ENCODE results near the gene ARMC9.

ARMC9 gene

GRCh38 chr2:231263118-231263831, 64.8 kb downstream of the ARMC9 start:
- no peak overlapping the region for H3K4me3 ChIP-seq (ENCODE audit: low read depth, low read length)
- no peak for DNase-seq (ENCODE audit: low read depth)

- no peak for DNase-seq (ENCODE audit: low read depth)
- H3K4me3 ChIP-seq (ENCODE audit: low read depth, low read length), result no peak overlapping the region
These were observed 72.0 kb downstream of the ARMC9 start for GRCh38 chr2:231270221-231271114.

DNA sequence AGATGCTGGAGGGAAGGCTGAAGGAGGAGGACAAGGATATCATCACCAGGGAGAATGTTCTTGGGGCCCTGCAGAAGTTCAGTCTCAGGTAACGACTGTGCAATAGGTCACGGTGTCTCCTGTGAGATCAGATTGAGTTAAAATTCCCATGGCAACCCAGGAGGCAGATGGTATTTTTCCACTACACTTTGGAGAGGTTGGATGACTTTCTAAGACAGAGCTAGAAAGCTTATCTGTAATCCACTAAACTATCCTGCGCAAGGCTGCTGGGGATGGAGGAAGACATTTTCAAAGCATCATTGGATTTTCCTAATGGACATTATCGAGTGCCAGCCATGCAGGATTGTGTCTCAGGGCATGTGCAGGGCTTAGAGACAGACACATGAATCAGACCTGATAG, 74.6 kb downstream of the ARMC9 start:
- H3K4me3 ChIP-seq (ENCODE audit: low read depth, low read length), result no peak overlapping the region
- no peak for DNase-seq (ENCODE audit: low read depth)

DNA sequence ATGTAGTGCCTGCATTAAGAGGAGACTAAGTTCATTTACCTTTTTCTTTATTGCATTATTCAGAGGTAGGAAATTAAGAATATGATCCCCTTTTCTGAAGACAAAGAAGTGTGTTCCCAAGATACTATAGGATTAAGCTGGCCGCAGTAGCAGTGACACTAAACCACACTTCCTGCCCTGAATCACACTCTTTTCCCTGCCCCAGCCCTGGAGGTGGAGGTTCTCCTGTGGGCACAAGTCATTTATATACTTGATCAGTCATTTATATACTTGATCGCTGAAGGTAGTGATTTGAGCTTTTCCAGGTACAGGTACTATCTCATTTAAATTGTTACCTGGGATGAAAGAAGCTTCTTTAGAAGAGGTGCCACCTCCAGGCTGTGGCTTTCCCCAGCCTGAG, 78.6 kb downstream of the ARMC9 start:
- DNase-seq (ENCODE audit: low read depth), result no peak
- no peak overlapping the region for H3K4me3 ChIP-seq (ENCODE audit: low read depth, low read length)

GRCh38 chr2:231277962-231278361, 79.5 kb downstream of the ARMC9 start:
- H3K4me3 ChIP-seq (ENCODE audit: low read depth, low read length), result no peak overlapping the region
- no peak for DNase-seq (ENCODE audit: low read depth)

DNA sequence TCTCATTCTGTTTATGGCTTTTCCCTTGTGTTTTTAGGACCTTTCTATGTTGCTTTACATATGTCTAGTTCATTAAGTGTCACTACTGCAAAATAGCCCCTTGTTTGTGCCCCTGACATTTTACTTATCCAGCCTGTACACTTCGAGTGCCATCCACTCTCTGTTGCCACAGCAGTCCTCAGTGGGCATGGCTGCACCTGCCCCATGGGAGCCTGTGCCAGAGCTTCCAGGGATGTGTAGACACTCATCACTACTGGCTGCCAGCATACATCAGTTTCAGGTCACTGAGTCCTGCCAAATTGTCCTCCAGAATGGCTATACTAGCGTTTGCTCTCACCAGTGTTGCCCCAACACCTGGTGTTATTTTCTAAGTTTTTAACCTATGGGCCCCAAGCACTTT, 80.4 kb downstream of the ARMC9 start:
- no peak for DNase-seq (ENCODE audit: low read depth)

DNA sequence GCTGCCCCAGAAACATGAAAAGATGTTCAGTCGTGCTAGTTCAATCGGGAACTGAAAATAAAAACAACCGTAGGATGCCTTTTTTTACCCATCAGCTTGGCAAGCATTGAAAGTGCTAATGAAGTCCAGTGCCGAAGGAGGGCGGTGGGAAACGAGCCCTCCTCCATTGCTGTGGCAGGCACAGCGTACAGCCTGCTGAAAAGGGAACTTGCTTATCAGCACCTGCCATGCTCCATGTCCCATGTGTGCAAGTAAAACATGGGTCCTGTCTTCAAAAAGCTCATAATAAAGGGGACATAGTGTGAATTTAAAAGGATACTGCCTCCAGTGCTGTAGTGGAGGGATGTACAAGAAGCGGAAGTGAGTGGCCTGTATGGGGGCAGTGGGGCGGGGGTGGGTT, 82.4 kb downstream of the ARMC9 start:
- no peak overlapping the region for H3K4me3 ChIP-seq (ENCODE audit: low read depth, low read length)
- no peak for DNase-seq (ENCODE audit: low read depth)

More for the DNA sequence above, 80.4 kb downstream of the ARMC9 start:
- H3K4me3 ChIP-seq (ENCODE audit: low read depth, low read length), result no peak overlapping the region

- no peak overlapping the region for H3K4me3 ChIP-seq (ENCODE audit: low read depth, low read length)
- no peak for DNase-seq (ENCODE audit: low read depth)
These were observed 85.9 kb downstream of the ARMC9 start for GRCh38 chr2:231284296-231284695.

- no peak for DNase-seq (ENCODE audit: low read depth)
- no peak overlapping the region for H3K4me3 ChIP-seq (ENCODE audit: low read depth, low read length)
These were observed 88.5 kb downstream of the ARMC9 start for GRCh38 chr2:231286964-231287363.

DNA sequence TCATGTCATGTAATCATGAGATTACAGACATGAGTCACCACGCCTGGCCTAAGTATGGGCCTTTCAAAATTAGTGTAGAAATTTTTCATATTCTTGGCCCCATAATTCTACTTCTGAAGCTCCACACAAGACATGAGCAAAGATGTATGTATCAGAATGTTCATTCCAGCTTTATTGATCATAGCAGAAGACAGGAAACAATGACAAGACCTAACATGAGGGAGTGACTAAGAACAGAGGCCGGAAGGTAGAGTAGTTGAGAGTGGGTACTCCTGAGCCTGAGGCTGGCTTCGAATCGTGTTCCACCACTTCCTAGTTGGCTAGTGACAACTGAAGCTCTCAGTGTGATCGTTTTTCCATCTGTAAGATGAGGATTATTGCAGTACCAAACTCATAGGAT, 89.3 kb downstream of the ARMC9 start:
- no peak overlapping the region for H3K4me3 ChIP-seq (ENCODE audit: low read depth, low read length)
- no peak for DNase-seq (ENCODE audit: low read depth)

GRCh38 chr2:231288590-231288989, 90.2 kb downstream of the ARMC9 start:
- H3K4me3 ChIP-seq (ENCODE audit: low read depth, low read length), result no peak overlapping the region
- DNase-seq (ENCODE audit: low read depth), result no peak

- no peak for DNase-seq (ENCODE audit: low read depth)
- no peak overlapping the region for H3K4me3 ChIP-seq (ENCODE audit: low read depth, low read length)
These were observed 92.0 kb downstream of the ARMC9 start for GRCh38 chr2:231290321-231291015.

- H3K4me3 ChIP-seq (ENCODE audit: low read depth, low read length), result no peak overlapping the region
- DNase-seq (ENCODE audit: low read depth), result no peak
These were observed 94.2 kb downstream of the ARMC9 start for GRCh38 chr2:231292472-231293134.

DNA sequence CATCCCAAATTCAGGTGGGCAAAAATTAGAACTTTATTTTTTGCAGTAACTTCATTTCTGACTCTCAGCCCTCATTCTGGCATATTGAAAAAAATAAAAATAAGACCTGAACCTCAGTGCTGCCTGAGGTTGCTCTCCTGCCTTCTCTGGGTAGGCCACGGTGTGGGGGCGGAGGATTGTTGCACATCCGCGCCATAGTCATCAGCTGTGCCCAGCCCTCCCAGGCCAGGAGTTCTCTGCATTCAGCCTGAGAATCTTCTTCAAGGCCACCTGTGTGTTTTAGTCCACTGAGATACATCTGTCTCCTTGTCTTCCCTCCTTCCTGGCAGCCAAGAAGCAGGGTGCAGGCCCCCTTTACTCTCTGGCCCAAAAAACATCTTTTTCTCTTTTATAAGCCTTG, 94.7 kb downstream of the ARMC9 start:
- no peak overlapping the region for H3K4me3 ChIP-seq (ENCODE audit: low read depth, low read length)
- no peak for DNase-seq (ENCODE audit: low read depth)

GRCh38 chr2:231294116-231294515, 95.7 kb downstream of the ARMC9 start:
- DNase-seq (ENCODE audit: low read depth), result no peak
- H3K4me3 ChIP-seq (ENCODE audit: low read depth, low read length), result no peak overlapping the region

- no peak overlapping the region for H3K4me3 ChIP-seq (ENCODE audit: low read depth, low read length)
- no peak for DNase-seq (ENCODE audit: low read depth)
These were observed 96.3 kb downstream of the ARMC9 start for GRCh38 chr2:231294571-231295362.

GRCh38 chr2:231295363-231295655, 96.9 kb downstream of the ARMC9 start:
- no peak overlapping the region for H3K4me3 ChIP-seq (ENCODE audit: low read depth, low read length)
- DNase-seq (ENCODE audit: low read depth), result no peak

DNA sequence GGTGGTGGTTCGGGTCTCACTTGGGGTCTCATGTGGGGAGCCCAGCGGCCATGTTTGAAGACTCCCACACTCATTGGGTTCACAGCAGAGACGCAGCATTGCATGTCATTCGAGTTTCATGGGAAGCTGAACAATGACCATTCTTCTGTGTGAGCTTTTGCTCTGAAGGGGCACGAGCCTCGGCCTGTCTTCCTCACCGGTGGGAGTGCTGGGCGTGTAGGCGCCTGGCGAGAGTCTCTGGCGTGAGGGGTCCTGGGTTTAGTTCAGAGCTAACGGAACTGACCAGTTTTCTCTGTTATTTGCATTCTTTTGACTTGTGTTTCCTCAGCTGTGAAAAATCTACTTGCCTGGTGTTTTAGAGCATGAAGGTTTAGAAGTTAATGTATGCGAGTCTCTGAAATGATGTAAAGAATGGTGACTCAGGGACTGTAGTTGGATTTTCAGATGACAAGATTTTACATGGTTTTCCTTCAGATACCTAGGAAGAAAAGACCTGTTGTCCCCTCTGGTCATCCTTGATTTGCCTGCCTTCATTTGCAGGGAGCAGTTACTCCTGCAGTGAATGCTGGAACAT, 98.1 kb downstream of the ARMC9 start:
- no peak for DNase-seq (ENCODE audit: low read depth)
- no peak overlapping the region for H3K4me3 ChIP-seq (ENCODE audit: low read depth, low read length)

All from skeletal muscle cell (primary cell).